HepG2 (cell line): Measurements from ENCODE around the gene CCDC8.

Source experiments
- ATF6 ChIP-seq: sonication (generic); formaldehyde crosslinking; conservative IDR thresholded peaks from 2 replicates; pipeline ENCODE4 v1.4.0; 2020; ENCODE audit warnings: missing genetic modification reagents
- GMEB1 ChIP-seq: sonication (generic); formaldehyde crosslinking; IDR thresholded peaks from 2 replicates; pipeline ENCODE4 v1.5.1; 2020; ENCODE audit warnings: missing genetic modification reagents, mild to moderate bottlenecking, borderline replicate concordance
- IKZF1 ChIP-seq: fragments of 450-650 bp; IDR thresholded peaks from 2 replicates; pipeline ENCODE4 v1.7.1; 2016
- MAFF ChIP-seq: IDR thresholded peaks from 2 replicates; pipeline ENCODE4 v1.6.1; 2011; ENCODE audit warnings: low read depth, low read length, improper control_type of control experiment
- MTF1 ChIP-seq: sonication (generic); formaldehyde crosslinking; IDR thresholded peaks from 2 replicates; pipeline ENCODE4 v1.5.0; 2020; ENCODE audit warnings: missing genetic modification reagents
- POLR2AphosphoS5 ChIP-seq: IDR thresholded peaks from 2 replicates; pipeline ENCODE4 v1.6.1; 2012; ENCODE audit warnings: low read depth, low read length
- RAD51 ChIP-seq: fragments of 450-650 bp; IDR thresholded peaks from 2 replicates; pipeline ENCODE4 v1.6.1; 2016; ENCODE audit warnings: borderline replicate concordance
- SIN3A ChIP-seq: IDR thresholded peaks from 2 replicates; pipeline ENCODE4 v1.6.1; 2011; ENCODE audit warnings: low read depth, mild to moderate bottlenecking, control low read depth, low read length, borderline replicate concordance
- SNAI1 ChIP-seq: sonication (generic); formaldehyde crosslinking; IDR thresholded peaks from 2 replicates; pipeline ENCODE4 v1.5.0; 2020; ENCODE audit warnings: mild to moderate bottlenecking, missing genetic modification reagents, borderline replicate concordance
- TAF1 ChIP-seq: sonication (generic); formaldehyde crosslinking; IDR thresholded peaks from 2 replicates; pipeline ENCODE4 v1.4.0; 2020; ENCODE audit warnings: missing genetic modification reagents
- YEATS2 ChIP-seq: sonication (generic); formaldehyde crosslinking; IDR thresholded peaks from 2 replicates; pipeline ENCODE4 v1.4.0; 2020; ENCODE audit warnings: missing genetic modification reagents, borderline replicate concordance
- ZNF160 ChIP-seq: sonication (generic); formaldehyde crosslinking; IDR thresholded peaks from 2 replicates; pipeline ENCODE4 v1.8.0; 2022; ENCODE audit warnings: mild to moderate bottlenecking, inconsistent platforms, missing genetic modification reagents
- ZNF530 ChIP-seq: sonication (generic); formaldehyde crosslinking; IDR thresholded peaks from 2 replicates; pipeline ENCODE4 v1.5.0; 2020; ENCODE audit warnings: low read depth, mild to moderate bottlenecking, missing genetic modification reagents
- ZNF800 ChIP-seq: sonication (generic); formaldehyde crosslinking; IDR thresholded peaks from 2 replicates; pipeline ENCODE4 v1.4.0; 2020; ENCODE audit warnings: missing genetic modification reagents

GRCh38 chr19:46429999-46430398, 16.6 kb upstream of the CCDC8 start:
- TF ChIP-seq TAF1 (CRISPR knock-in tag) (no peak), ZNF530 (CRISPR knock-in tag) (no peak), GMEB1 (no peak), RAD51 (no peak), POLR2AphosphoS5 (no peak), ZNF160 (CRISPR knock-in tag) (no peak), ZNF800 (CRISPR knock-in tag) (no peak), YEATS2 (CRISPR knock-in tag) (no peak), MTF1 (CRISPR knock-in tag) (no peak), MAFF (no peak), SNAI1 (CRISPR knock-in tag) (no peak), SIN3A (no peak), ATF6 (no peak), IKZF1 (no peak)
